Ascending aorta (tissue), 2 donors: Measurements from ENCODE around the gene KLB. TPM values are rescaled to one million over a fixed set of nuclear protein-coding genes. Genes with fewer than 3 reads are reported as not detected.
"Not testable (repeated sequence)": the region's sequence is repeated elsewhere in the genome, so short reads cannot be mapped to it uniquely, and the experiment has no call there.

Experiments
- DNase-seq, 2 donors: peaks; one replicate each; pipeline ENCODE4 v3.0.0-alpha.2; 2019; ENCODE audit warnings: low spot score in 2 of 2
- H3K27ac ChIP-seq, 2 donors: fragments of 200-600 bp; sonication (generic); one replicate each; pipeline ENCODE4 v1.5.1; 2016 to 2017; ENCODE audit warnings: mild to moderate bottlenecking in 1 of 2
- H3K27me3 ChIP-seq: fragments of 200-600 bp; sonication (generic); one replicate; pipeline ENCODE4 v1.5.1; 2017
- H3K36me3 ChIP-seq, 2 donors: fragments of 200-600 bp; sonication (generic); one replicate each; pipeline ENCODE4 v1.5.1; 2016
- H3K4me1 ChIP-seq, 2 donors: fragments of 200-600 bp; sonication (generic); one replicate each; pipeline ENCODE4 v1.5.1; 2016 to 2017; ENCODE audit warnings: mild to moderate bottlenecking in 1 of 2
- H3K4me3 ChIP-seq, 2 donors: fragments of 200-600 bp; sonication (generic); one replicate each; pipeline ENCODE4 v1.5.1; 2016 to 2017; ENCODE audit warnings: mild to moderate bottlenecking in 1 of 2
- H3K9me3 ChIP-seq, 2 donors: fragments of 200-600 bp; sonication (generic); one replicate each; pipeline ENCODE4 v1.5.1; 2016
- intact Hi-C: fragments of 100-400 bp; cut with DNase I; formaldehyde crosslinking; loops from one replicate; pipeline ENCODE4 v1.15.1; 2023
- total RNA-seq: library from RNA; depleted of rRNA; stranded (reverse); fragments of >200 nt; gene quantifications from one replicate; pipeline ENCODE4 v1.1.0, GENCODE V29; 2016
- TF ChIP-seq, protein P1 (sequence below), 3 experiments: fragments of 200-600 bp in 2 of 3; fragments of 450-650 bp in 1 of 3; sonication (generic) in 2 of 3; IDR thresholded peaks; one replicate each; pipeline ENCODE4 v1.5.1; 2016 to 2019; ENCODE audit warnings: antibody characterized with exemption in 3 of 3, mild to moderate bottlenecking in 1 of 3, moderate library complexity in 1 of 3

KLB gene
- total RNA-seq, 1 donor from 2014 or later, result not detected

DNA sequence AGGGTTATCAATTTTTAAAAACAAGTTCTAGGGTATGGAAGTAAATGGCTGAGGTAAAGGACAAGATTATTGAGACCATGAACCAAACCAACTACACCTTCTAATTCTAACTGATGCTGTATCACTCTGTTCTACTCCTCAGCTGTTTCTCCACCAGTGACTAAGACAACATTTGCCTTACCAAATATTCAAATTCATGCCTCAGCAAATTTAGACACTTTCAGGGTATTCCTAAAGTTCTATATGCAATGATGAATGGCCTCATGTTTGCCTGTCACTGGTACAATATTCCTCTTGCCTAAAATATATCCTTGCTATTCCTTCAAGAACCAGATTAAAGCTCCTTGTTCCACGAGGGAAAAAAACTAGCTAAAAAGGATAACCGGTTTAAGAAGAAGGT lies 47.0 kb downstream of the KLB start:
- DNase-seq, result no peak
- peaks cover 55 to 66% of the 10 kb centered on the region in 2 donors for H3K36me3 ChIP-seq
- no peaks in the 10 kb centered on the region for H3K9me3 ChIP-seq

GRCh38 chr4:39455486-39455885 lies 48.8 kb downstream of the KLB start:
- DNase-seq, result no peak
- intact Hi-C loops, result loop anchor here (5.0 kb wide), 3 partner anchors 522 to 1768 kb away; partner anchors contain the start of genes KLF3, PDS5A and RELL1
- H3K4me1 ChIP-seq, result peaks cover 2 to 16% of the 10 kb centered on the region in 2 donors
- H3K27me3 ChIP-seq, result no peaks in the 10 kb centered on the region
- TF ChIP-seq, protein P1, sequence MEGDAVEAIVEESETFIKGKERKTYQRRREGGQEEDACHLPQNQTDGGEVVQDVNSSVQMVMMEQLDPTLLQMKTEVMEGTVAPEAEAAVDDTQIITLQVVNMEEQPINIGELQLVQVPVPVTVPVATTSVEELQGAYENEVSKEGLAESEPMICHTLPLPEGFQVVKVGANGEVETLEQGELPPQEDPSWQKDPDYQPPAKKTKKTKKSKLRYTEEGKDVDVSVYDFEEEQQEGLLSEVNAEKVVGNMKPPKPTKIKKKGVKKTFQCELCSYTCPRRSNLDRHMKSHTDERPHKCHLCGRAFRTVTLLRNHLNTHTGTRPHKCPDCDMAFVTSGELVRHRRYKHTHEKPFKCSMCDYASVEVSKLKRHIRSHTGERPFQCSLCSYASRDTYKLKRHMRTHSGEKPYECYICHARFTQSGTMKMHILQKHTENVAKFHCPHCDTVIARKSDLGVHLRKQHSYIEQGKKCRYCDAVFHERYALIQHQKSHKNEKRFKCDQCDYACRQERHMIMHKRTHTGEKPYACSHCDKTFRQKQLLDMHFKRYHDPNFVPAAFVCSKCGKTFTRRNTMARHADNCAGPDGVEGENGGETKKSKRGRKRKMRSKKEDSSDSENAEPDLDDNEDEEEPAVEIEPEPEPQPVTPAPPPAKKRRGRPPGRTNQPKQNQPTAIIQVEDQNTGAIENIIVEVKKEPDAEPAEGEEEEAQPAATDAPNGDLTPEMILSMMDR (IDR thresholded peaks at IDR 0.05), result no peak
- H3K4me3 ChIP-seq, result no peak overlapping the region
- H3K36me3 ChIP-seq, result peaks cover 55 to 66% of the 10 kb centered on the region in 2 donors
- no peaks in the 10 kb centered on the region for H3K9me3 ChIP-seq
- no peak overlapping the region for H3K27ac ChIP-seq

More for the DNA sequence above, 47.0 kb downstream of the KLB start:
- Histone ChIP-seq H3K27ac (no peak overlapping the region), H3K4me3 (no peak overlapping the region), H3K27me3 (no peaks in the 10 kb centered on the region), H3K4me1 (peaks cover 2 to 13% of the 10 kb centered on the region in 2 donors)
- intact Hi-C loops, result no loop called here
- TF ChIP-seq, protein P1 (IDR thresholded peaks at IDR 0.05), result no peak

GRCh38 chr4:39456946-39457763 lies 50.4 kb downstream of the KLB start:
- DNase-seq, result no peak
- Histone ChIP-seq H3K36me3 (peaks cover 46 to 58% of the 10 kb centered on the region in 2 donors), H3K9me3 (no peaks in the 10 kb centered on the region), H3K27ac (peak overlapping the region; percentile 96 to 98), H3K27me3 (no peaks in the 10 kb centered on the region), H3K4me1 (peaks cover 2 to 16% of the 10 kb centered on the region in 2 donors), H3K4me3 (peak overlapping the region; percentile 82 to 96)
- TF ChIP-seq, protein P1 (IDR thresholded peaks at IDR 0.05), result no peak
- intact Hi-C loops, result loop anchor here (5.0 kb wide), 3 partner anchors 520 to 1770 kb away; partner anchors contain the start of genes KLF3, PDS5A and RELL1

DNA sequence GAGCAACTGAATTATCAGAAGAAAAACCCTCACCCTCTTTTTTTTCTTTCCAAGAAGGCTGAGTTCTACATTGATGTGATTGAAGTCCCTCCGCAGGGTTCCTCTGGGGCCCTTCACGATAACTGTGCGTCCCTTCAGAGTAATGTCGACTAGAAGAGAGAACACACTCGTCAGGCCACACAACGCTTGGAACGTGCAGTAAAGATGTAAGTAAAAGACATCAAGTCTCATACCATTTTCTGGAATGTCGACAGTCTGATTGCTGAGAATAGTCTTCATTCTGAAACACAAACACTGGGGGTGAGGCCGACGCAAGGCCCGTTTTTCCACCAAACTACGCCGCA lies 51.4 kb downstream of the KLB start:
- not testable (repeated sequence) for H3K27me3 ChIP-seq, DNase-seq, H3K9me3 ChIP-seq
- Histone ChIP-seq H3K27ac (peak overlapping the region; percentile 96 to 98), H3K4me3 (peak overlapping the region; percentile 82 to 96), H3K4me1 (peaks cover 2 to 16% of the 10 kb centered on the region in 2 donors), H3K36me3 (peaks cover 40 to 50% of the 10 kb centered on the region in 2 donors)
- intact Hi-C loops, result loop anchor here (2.0 to 5.0 kb wide), 7 partner anchors 69 to 1771 kb away; partner anchors contain the start of genes KLF3, PDS5A, RELL1 and SMIM14

DNA sequence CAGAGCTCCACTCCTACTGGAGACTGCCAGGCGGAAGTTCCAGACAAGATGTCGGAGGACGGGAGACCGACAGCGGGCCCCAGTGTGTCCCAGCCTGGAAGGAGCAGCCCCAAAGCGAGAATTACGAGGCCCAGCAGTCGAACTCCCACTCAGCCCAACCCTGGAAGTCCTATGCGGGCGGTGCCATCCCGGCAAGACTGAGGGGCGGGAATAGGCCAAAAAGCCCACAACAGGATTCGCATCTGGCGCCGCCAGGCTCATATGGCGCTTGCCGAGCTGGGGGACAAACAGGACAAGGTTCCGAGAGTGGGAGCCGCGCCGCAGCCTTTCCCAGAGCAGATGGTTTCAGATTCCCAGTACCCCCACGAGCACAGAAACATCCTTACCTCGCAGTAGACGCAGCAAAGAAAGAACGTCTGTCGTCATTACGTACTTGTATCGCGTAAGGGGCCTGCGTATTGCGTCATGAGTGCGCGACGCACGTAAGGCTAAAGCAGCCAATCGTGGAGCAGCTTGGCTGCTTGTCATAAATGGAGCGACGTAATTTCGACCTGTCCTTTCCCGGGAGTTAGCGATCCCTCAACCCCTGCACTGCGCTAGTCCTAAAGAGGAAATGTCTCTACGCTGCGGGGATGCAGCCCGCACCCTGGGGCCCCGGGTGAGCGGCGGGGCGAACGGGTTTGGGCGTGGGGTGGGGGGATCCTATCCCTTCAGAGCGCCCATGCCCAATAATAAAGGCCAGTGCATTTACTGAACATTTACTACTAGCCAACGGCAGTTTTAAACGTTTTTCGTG lies 52.0 kb downstream of the KLB start, which contains the start of the genes LIAS and RPL9:
Gene LIAS, plus strand, starts transcription at position 552 of the 796 bp plus-strand sequence. Its CDS starts 62 bp downstream, at position 614.
Gene RPL9, minus strand, starts transcription at position 418 of the 796 bp plus-strand sequence. CDS start 483 bp downstream, outside the sequence.
- peak; percentile 90 to 98 for DNase-seq
- peak within 1 kb of the TSS; percentile 82 to 96 for H3K4me3 ChIP-seq
- peak within 1 kb of the TSS; percentile 96 to 98 for H3K27ac ChIP-seq
- intact Hi-C loops, result loop anchor here (1.0 to 5.0 kb wide), 8 partner anchors 68 to 1771 kb away; partner anchors contain the start of genes KLF3, N4BP2, PDS5A and RELL1
- no peaks in the 10 kb centered on the region for H3K9me3 ChIP-seq
- peaks cover 39 to 49% of the 10 kb centered on the region in 2 donors for H3K36me3 ChIP-seq
- TF ChIP-seq, protein P1 (IDR thresholded peaks at IDR 0.05), result peak in 1 of 3 experiments; percentile 24
- H3K4me1 ChIP-seq, result peaks cover 2 to 16% of the 10 kb centered on the region in 2 donors
- H3K27me3 ChIP-seq, result no peaks in the 10 kb centered on the region
